Effector memory CD8-positive, alpha-beta T cell (primary cell): Measurements from ENCODE around the gene AHCYL1.

Source experiments
- ATAC-seq: fragments of 150-1000 bp; cut with Tn5 transposase; replicated peaks from 2 replicates; pipeline ENCODE4 v1.10.0; 2021; ENCODE audit warnings: mild to moderate bottlenecking, moderate library complexity
- DNase-seq, 3 experiments: peaks; one replicate each; pipeline ENCODE4 v3.0.0; 2021
- H3K27ac Mint-ChIP-seq, 2 donors: one replicate each; pipeline ENCODE4 v1.8.0; 2022; ENCODE audit warnings: mild to moderate bottlenecking in 2 of 2, mixed read lengths in 2 of 2, moderate library complexity in 2 of 2
- H3K27me3 Mint-ChIP-seq, 2 donors: one replicate each; pipeline ENCODE4 v1.8.0; 2022; ENCODE audit warnings: mixed read lengths in 2 of 2
- H3K36me3 Mint-ChIP-seq: one replicate; pipeline ENCODE4 v1.8.0; 2022; ENCODE audit warnings: mild to moderate bottlenecking, moderate library complexity, mixed read lengths; ENCODE audit not compliant: insufficient read depth
- H3K4me1 Mint-ChIP-seq, 2 donors: one replicate each; pipeline ENCODE4 v1.8.0; 2022; ENCODE audit warnings: low read depth in 2 of 2, mixed read lengths in 2 of 2
- H3K4me3 Mint-ChIP-seq, 2 donors: one replicate each; pipeline ENCODE4 v1.8.0; 2022; ENCODE audit warnings: mild to moderate bottlenecking in 2 of 2, mixed read lengths in 2 of 2, moderate library complexity in 2 of 2
- H3K9me3 Mint-ChIP-seq, 2 donors: one replicate each; pipeline ENCODE4 v1.8.0; 2022; ENCODE audit warnings: mixed read lengths in 2 of 2

Gene AHCYL1

DNA sequence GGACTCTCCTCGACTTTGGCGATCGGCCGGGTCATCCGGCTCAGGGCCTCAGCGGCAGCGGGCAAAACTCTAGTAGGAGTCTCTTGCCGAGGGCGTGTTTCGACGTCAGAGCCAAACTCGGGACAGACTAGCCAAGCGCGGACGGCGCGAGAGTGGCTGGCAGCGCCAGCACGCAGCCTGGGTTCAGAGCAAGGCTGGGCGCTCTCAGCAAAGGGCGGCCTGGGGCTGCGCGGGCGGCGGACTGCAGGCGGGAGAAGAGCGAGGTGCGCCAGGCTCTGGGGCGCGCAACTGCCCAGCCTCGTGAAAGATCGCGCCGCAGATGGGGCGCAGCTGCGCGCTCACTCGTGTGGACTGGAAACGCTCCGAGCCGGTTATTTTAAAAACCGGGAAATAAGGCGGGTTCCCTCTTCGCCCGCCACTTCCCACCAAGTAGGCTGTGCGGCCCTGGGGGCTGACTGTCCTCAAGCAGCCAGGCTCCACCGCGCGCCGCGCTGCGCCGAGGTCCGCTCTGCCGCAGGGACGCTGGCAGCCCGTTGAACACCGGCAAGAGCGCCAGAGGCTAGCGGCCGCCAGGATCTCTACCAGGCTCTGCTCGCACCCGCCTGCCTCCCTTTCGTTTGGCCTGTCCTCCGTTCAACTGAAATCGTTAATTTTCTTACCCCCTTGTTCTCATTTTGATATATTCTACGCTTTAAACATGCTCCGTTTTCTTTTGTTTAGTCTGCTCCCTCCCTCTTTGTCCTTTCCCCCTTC lies 83.5 kb downstream of the AHCYL1 start:
- DNase-seq (no peak), ATAC-seq (peak; percentile 16)
- Mint-ChIP-seq H3K4me1 (peaks cover 7 to 11% of the 10 kb centered on the region in 2 donors), H3K4me3 (peak overlapping the region; percentile 70 to 76), H3K36me3 (peaks cover 3% of the 10 kb centered on the region), H3K9me3 (no peaks in the 10 kb centered on the region), H3K27ac (no peak overlapping the region), H3K27me3 (peaks cover 52 to 85% of the 10 kb centered on the region in 2 donors)

DNA sequence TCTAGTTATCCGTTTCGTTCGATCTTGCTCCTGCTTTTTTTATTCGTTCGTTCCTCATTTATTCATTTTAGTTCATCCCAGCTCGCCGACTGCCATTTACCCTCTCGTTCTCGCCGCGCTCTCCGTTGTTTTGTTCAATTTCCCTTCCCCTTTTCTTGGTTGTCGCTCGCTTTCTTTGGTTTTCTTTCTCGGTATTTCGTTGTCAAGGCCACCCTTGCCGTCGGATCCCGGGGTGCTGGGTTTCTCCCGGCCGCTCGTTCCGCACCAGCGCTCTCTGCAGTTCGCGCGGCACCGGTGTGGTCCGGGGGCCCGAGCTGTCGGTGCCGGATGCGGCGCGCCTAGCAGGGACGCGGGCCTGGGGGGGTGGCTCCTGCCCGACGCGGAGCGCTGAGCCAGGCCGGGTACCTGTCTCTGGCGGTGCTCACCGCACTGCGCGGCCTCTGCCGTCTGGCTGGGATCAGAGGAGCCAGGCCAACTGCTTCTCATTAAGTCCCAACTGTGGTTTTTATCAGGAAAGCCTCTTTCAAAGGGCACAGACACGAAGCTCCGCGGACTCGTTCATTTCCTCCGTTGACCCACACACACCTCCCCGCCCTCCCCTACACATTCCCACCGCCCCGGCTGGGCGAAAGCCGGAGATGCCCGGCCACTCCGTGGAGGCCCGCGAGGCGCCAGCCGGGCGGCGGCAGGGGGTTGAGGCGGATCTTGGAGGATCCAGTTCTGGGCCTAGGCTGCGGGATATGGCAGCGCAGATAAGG lies 84.3 kb downstream of the AHCYL1 start:
- Mint-ChIP-seq H3K27ac (no peak overlapping the region), H3K9me3 (no peaks in the 10 kb centered on the region)

DNA sequence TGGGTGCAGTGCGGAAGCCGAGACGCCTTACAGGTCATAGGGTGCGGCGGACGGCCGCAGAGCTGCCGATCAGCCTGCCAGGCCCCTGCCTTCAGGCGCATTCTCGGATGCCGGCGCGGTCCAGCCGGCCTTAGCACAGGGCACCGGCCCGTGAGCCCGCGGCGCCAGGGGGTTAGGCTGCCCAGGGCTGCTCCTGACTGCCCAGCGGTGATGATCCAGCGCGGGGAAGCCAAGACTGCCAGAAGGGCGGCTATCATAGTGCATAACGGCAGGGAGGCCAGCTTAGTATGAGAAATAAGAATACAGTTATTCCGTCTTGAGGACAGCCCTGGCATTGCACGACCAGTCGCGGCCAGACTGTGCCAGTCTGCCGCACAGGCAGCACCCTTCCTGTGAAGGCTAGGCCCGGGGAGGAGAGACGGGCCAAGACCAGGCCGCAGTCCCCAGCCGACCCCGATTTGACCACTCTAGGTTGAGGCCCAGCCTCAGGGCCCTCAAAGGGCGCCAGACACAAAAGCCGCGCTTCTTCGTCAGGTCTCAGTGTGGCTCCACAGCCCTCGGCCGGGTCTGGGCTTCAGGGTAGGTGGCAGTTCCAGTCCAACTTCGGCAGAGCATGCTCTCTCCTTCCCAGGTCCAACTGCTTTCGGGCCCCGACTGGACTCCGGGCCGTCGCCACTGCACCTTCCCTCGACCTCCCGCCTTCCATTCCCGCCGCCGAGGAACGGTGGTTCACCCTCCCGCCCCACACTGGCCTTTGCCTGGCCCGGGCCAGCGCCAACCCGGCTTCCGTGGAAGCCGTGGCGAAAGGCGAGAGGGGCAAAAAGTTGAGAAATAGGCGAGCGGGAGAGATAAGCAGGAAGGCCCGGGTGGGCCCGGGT lies 85.1 kb downstream of the AHCYL1 start:
- Mint-ChIP-seq H3K27me3 (peaks cover 58 to 99% of the 10 kb centered on the region in 2 donors), H3K9me3 (no peaks in the 10 kb centered on the region), H3K36me3 (peaks cover 3% of the 10 kb centered on the region), H3K4me3 (peak overlapping the region; percentile 40 to 71), H3K27ac (no peak overlapping the region), H3K4me1 (peaks cover 7 to 11% of the 10 kb centered on the region in 2 donors)
- DNase-seq (no peak), ATAC-seq (peak; percentile 31)

More for the DNA sequence above, 84.3 kb downstream of the AHCYL1 start:
- H3K27me3 Mint-ChIP-seq, result peaks cover 57 to 92% of the 10 kb centered on the region in 2 donors
- peak overlapping the region; percentile 70 to 76 for H3K4me3 Mint-ChIP-seq
- ATAC-seq (peak; percentile 69), DNase-seq (peak in 2 of 3 experiments; percentile 15 to 24)
- H3K4me1 Mint-ChIP-seq, result peaks cover 7 to 11% of the 10 kb centered on the region in 2 donors
- peaks cover 3% of the 10 kb centered on the region for H3K36me3 Mint-ChIP-seq

DNA sequence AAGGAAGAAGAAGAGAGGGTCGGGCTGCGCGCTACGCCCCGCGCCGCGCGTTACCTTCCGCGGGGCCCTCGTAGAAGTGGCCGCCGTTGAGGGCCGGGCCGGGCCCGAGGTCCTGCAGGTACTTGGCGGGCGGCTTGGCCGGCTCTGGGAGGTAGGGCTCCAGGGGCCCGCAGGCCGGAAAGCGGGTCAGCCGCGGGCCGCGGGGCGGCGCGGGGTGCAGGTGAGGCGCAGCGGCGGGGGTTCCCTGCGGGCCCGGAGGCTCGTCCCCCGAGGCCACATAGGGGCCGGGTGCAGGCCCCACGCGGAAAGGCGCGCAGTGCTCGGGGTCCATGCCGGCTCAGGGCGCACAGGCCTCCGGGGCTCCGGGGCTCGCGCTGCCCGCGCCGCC lies 85.7 kb downstream of the AHCYL1 start:
- Mint-ChIP-seq H3K4me3 (peak overlapping the region; percentile 40 to 71), H3K9me3 (no peaks in the 10 kb centered on the region), H3K36me3 (peaks cover 3% of the 10 kb centered on the region), H3K27ac (no peak overlapping the region), H3K27me3 (peaks cover 58 to 97% of the 10 kb centered on the region in 2 donors), H3K4me1 (peaks cover 7 to 11% of the 10 kb centered on the region in 2 donors)
- ATAC-seq (peak; percentile 24), DNase-seq (no peak)

DNA sequence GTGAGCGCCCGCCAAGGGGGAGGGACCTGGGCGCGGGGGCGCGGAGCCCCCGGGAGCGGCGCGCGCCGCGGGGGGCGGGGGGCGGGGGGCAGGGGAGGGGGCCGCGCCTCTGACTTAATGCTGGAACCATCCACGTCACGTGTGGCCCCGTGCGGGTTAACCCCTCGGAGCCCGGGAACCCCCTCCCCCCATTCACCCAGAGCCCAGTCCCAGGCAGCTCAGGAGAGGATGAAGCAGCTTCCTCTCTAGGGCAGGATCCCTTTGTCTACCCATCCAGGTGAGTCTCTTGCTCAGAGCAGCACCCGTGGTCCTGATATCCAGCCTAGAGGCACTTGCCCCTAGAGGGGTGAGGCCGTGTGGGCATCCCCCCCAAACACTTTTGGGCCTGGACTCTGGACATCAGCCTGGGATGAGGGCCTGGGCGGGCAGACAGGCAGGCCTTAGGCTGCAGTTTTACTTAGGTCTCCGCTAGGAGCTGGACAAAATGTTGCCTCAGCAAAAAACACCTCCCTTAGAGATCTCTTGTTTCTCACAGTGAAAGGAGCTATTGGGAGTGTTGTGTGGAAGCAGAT lies 86.2 kb downstream of the AHCYL1 start, which contains the start of gene ALX3:
Gene ALX3, minus strand, starts transcription at position 2 of the 572 bp plus-strand sequence. CDS start 60 bp downstream, outside the sequence.
- H3K4me1 Mint-ChIP-seq, result peaks cover 7 to 11% of the 10 kb centered on the region in 2 donors
- ATAC-seq (no peak), DNase-seq (no peak)
- no peaks in the 10 kb centered on the region for H3K9me3 Mint-ChIP-seq
- peaks cover 58 to 97% of the 10 kb centered on the region in 2 donors for H3K27me3 Mint-ChIP-seq
- peaks cover 3% of the 10 kb centered on the region for H3K36me3 Mint-ChIP-seq
- peak within 1 kb of the TSS; percentile 40 to 71 for H3K4me3 Mint-ChIP-seq
- no peak within 1 kb of the TSS for H3K27ac Mint-ChIP-seq
